RWPE1 (cell line): ENCODE measurements around the gene GPAT3.

Experiments used
- CTCF ChIA-PET: fragments of 350-600 bp; sonication (Branson Sonifier 250); formaldehyde crosslinking; extraction: SDS; loops from one replicate; lab custom pipeline; 2021; lab: Yijun Ruan, JAX
- POLR2A ChIA-PET: fragments of 400-600 bp; formaldehyde crosslinking; extraction: SDS; loops from one replicate; lab custom pipeline; 2020; ENCODE audit warnings: antibody characterized with exemption; ENCODE audit not compliant: low non-redundant PET; lab: Yijun Ruan, JAX
- DNase-seq: peaks from one replicate; pipeline ENCODE4 v3.0.0; 2012; ENCODE audit warnings: low spot score
- H3K27ac ChIP-seq: fragments of 450-650 bp; 2 replicates; pipeline ENCODE4 v1.5.1; 2017
- CTCF ChIP-seq: fragments of 450-650 bp; conservative IDR thresholded peaks from 2 replicates; pipeline ENCODE4 v1.5.1; 2017; ENCODE audit warnings: low read depth, mild to moderate bottlenecking

GPAT3 gene

DNA sequence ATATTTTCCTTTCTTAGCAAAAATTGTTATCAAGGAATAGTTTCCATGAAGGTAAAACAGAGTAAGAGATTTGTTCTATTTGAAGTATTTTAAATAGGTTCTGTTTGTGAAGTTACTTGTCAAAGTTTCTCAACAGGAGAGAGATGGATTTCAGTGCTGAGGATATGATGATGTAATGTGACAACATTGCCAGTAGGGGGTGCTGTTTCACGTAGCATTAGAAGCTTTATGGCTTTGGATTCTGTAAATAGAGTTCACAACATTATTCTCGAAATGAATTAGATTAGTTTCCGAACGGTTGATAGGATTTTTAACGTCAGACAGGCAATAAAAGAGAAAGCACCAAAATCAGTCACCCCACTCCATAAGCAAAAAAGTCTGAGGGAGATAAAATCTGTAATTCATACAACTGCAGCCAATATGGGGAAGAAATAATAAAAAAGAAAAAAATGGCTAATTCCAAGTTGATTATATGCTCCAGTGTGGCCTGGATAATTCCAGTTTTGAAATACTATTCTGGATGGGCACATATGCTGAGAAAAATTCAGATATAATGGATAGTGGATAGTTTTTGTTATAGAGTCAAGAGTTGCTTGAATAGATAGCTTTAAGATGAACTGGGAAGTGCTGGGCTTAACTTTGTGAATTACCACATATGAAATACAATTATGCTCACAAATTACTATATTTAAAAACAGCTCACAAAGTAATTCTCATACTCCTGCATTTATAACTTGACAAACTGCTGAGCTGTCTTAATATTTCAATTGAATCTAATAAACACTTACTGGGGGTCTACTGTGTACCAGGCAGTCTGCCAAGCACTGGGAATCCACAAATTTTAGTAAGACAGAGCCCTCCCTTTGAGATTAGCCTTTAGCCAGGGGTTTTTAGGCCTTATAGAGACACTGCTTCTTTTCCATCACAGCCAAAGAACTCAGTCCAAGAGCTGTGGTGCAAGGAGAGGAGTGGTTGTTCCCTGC, 109.1 kb downstream of the GPAT3 start:
- ChIA-PET POLR2A (no interaction called here), CTCF (interaction anchor here (0.6 to 2.2 kb wide), 12 partner anchors 14 to 867 kb away, joined by 3 to 14 read pairs (median 4); partner anchors contain the start of gene GPAT3)
- peak; percentile 86 for TF ChIP-seq CTCF
- H3K27ac ChIP-seq, result no peak overlapping the region
- DNase-seq, result peak; percentile 54

GRCh38 chr4:83646538-83647239, 110.8 kb downstream of the GPAT3 start:
- ChIA-PET POLR2A (no interaction called here), CTCF (interaction anchor here (0.5 to 0.6 kb wide), 2 partner anchors 190 to 882 kb away, joined by 4 to 5 read pairs; no protein-coding TSS in a partner anchor)
- no peak for DNase-seq
- no peak overlapping the region for H3K27ac ChIP-seq
- TF ChIP-seq CTCF, result no peak

DNA sequence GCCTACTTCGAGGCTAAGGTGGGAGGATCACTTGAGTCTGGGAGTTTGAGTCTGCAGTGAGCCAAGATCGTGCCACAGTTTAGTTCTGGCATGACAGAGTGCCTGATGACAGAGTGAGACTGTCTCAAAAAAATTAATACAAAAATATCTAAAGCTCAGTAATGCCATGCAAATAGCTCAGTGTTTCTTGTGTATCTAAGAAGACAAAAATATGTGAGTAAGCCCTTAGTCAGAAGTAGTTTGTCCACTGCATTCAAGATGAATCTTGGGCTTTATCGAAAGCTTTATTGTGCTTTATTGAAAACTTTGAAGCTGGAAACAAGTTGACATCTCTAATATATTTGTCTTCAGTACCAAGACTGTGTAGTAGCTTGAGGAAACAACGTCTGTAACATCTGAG, 115.9 kb downstream of the GPAT3 start:
- POLR2A ChIA-PET, result no interaction called here
- CTCF ChIA-PET, result no interaction called here
- H3K27ac ChIP-seq, result no peak overlapping the region
- no peak for TF ChIP-seq CTCF
- no peak for DNase-seq
